Rectal smooth muscle tissue (tissue), 1 donor: ENCODE data around the gene SLC4A8.

Source experiments
- H3K27ac ChIP-seq: one replicate; pipeline ENCODE4 v1.7.0; 2013; ENCODE audit warnings: low read depth, low read length, inconsistent platforms
- H3K27me3 ChIP-seq: one replicate; pipeline ENCODE4 v1.7.0; 2013; ENCODE audit warnings: low read length; ENCODE audit not compliant: control insufficient read depth, insufficient read depth
- H3K36me3 ChIP-seq: one replicate; pipeline ENCODE4 v1.7.0; 2013; ENCODE audit warnings: low read length; ENCODE audit not compliant: control insufficient read depth, insufficient read depth
- H3K4me1 ChIP-seq: one replicate; pipeline ENCODE4 v1.7.0; 2013; ENCODE audit warnings: low read length; ENCODE audit not compliant: control insufficient read depth, insufficient read depth
- H3K4me3 ChIP-seq: one replicate; pipeline ENCODE4 v1.7.0; 2013; ENCODE audit warnings: low read length
- H3K9ac ChIP-seq: one replicate; pipeline ENCODE4 v1.7.0; 2013; ENCODE audit warnings: low read length

Gene SLC4A8

GRCh38 chr12:51528852-51529650, 104.4 kb downstream of the SLC4A8 start:
- Histone ChIP-seq H3K36me3 (no peaks in the 10 kb centered on the region), H3K9ac (no peak overlapping the region), H3K27ac (no peak overlapping the region), H3K27me3 (peaks cover 7% of the 10 kb centered on the region), H3K4me1 (no peaks in the 10 kb centered on the region), H3K4me3 (no peak overlapping the region)

DNA sequence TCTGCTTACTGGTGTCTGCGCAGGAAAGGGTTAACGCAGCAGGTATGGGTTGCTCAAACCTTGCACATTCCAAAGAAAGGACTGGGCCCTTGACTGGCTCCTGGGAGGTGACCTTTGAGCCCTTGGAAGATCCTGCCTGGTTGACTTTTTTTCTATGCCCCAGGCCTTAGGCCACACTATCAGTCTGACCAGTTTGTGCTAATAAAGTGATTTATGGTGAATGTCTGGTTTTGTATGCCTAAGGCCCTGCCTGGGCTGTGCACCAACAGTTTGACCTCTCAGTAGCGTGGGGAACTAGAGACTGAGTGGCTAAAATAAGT, 105.0 kb downstream of the SLC4A8 start:
- Histone ChIP-seq H3K4me3 (no peak overlapping the region), H3K27ac (no peak overlapping the region), H3K9ac (no peak overlapping the region), H3K36me3 (no peaks in the 10 kb centered on the region), H3K4me1 (no peaks in the 10 kb centered on the region), H3K27me3 (peaks cover 7% of the 10 kb centered on the region)

GRCh38 chr12:51530208-51530607, 105.6 kb downstream of the SLC4A8 start:
- Histone ChIP-seq H3K27ac (no peak overlapping the region), H3K4me1 (no peaks in the 10 kb centered on the region), H3K4me3 (no peak overlapping the region), H3K27me3 (peaks cover 7% of the 10 kb centered on the region), H3K36me3 (no peaks in the 10 kb centered on the region), H3K9ac (no peak overlapping the region)

DNA sequence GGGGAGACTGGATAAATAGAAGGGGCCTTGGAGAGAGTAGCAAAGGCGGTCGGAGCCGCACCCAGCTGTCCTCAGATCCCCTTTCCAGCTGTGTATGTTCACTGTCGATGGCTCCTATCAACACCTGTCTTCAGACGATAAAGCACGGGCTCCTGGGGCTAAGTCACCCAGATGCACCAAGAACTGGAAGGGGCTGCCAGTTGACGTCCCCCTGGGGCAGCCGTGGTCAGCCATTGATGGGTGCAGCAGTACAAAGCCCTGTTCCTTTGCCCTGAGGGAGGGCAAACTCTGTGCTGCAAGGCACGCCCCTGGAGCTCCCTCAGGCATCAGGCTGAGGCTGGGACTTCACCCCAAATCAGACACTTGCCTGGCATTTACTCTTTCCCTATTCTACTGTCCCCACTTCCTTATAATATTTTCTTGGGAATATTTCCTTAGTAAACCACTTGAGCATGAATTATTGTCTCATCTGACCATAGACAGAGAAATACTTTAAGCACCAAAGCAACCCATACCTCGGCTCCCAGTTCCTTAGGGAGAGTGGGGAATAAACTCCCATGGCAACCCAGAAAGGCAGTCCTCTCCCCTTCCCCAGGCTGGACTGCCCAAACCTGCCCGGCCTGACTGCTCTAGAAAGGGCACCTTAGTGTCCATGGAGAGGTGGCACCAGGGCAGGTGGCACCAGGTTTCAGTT, 106.8 kb downstream of the SLC4A8 start:
- Histone ChIP-seq H3K9ac (no peak overlapping the region), H3K27me3 (peaks cover 7% of the 10 kb centered on the region), H3K27ac (no peak overlapping the region), H3K4me1 (no peaks in the 10 kb centered on the region), H3K4me3 (no peak overlapping the region), H3K36me3 (no peaks in the 10 kb centered on the region)

GRCh38 chr12:51531978-51532497, 107.4 kb downstream of the SLC4A8 start:
- Histone ChIP-seq H3K4me3 (no peak overlapping the region), H3K27me3 (peaks cover 7% of the 10 kb centered on the region), H3K27ac (no peak overlapping the region), H3K9ac (no peak overlapping the region), H3K4me1 (no peaks in the 10 kb centered on the region), H3K36me3 (no peaks in the 10 kb centered on the region)

GRCh38 chr12:51533799-51534198, 109.2 kb downstream of the SLC4A8 start:
- H3K27ac ChIP-seq: no peak overlapping the region
- H3K9ac ChIP-seq: no peak overlapping the region
- H3K4me1 ChIP-seq: no peaks in the 10 kb centered on the region
- peaks cover 5% of the 10 kb centered on the region for H3K27me3 ChIP-seq
- no peak overlapping the region for H3K4me3 ChIP-seq
- H3K36me3 ChIP-seq: no peaks in the 10 kb centered on the region

GRCh38 chr12:51534216-51535074, 109.8 kb downstream of the SLC4A8 start:
- Histone ChIP-seq H3K9ac (no peak overlapping the region), H3K4me3 (no peak overlapping the region), H3K4me1 (no peaks in the 10 kb centered on the region), H3K36me3 (no peaks in the 10 kb centered on the region), H3K27ac (no peak overlapping the region), H3K27me3 (peaks cover 5% of the 10 kb centered on the region)

GRCh38 chr12:51536159-51536558, 111.5 kb downstream of the SLC4A8 start:
- H3K27me3 ChIP-seq: peaks cover 5% of the 10 kb centered on the region
- H3K36me3 ChIP-seq: no peaks in the 10 kb centered on the region
- no peak overlapping the region for H3K4me3 ChIP-seq
- no peak overlapping the region for H3K9ac ChIP-seq
- H3K4me1 ChIP-seq: no peaks in the 10 kb centered on the region
- H3K27ac ChIP-seq: no peak overlapping the region

DNA sequence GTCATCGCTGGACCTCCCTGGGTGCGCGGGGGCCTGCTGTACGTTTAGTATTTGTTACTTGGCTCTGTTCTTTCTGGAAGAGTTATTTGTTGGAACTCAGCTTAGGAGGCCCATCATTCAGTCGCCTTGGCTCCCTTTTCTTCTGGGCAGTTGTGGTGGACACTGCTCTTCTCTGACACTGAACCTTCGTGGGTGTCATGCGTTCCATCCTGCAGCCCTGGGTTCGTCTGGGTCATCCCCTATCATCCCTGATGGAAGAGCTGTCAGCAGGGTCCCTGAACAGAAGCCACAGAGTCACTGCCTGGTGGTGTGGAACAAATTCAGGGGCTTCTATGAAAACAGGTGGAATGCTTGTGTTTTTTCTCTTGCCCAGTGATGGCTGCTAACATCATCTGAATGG, 113.5 kb downstream of the SLC4A8 start:
- Histone ChIP-seq H3K9ac (no peak overlapping the region), H3K36me3 (no peaks in the 10 kb centered on the region), H3K4me3 (no peak overlapping the region), H3K27me3 (no peaks in the 10 kb centered on the region), H3K4me1 (no peaks in the 10 kb centered on the region), H3K27ac (no peak overlapping the region)

GRCh38 chr12:51538599-51538998, 114.0 kb downstream of the SLC4A8 start:
- H3K4me1 ChIP-seq: no peaks in the 10 kb centered on the region
- H3K36me3 ChIP-seq: no peaks in the 10 kb centered on the region
- no peak overlapping the region for H3K4me3 ChIP-seq
- no peaks in the 10 kb centered on the region for H3K27me3 ChIP-seq
- H3K27ac ChIP-seq: no peak overlapping the region
- H3K9ac ChIP-seq: no peak overlapping the region

DNA sequence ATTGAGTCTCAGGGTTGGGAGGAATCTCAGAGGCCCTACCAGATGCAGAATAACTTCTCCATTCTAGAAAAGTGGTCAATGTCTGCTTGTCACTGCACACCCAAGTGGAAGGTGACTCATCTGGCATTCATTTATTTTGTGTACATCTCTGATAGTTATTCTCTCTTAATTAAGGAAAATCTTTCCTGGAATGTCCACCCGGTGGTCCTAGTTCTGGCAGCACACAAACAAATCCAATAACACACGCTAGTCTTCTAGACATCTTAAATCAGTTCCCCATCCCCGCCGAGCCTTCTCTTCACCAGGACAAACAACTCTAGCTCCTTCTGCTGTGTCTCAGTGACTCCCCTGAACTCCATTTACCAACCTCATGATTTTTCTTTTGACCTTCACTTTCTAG, 116.4 kb downstream of the SLC4A8 start:
- Histone ChIP-seq H3K27ac (no peak overlapping the region), H3K4me1 (no peaks in the 10 kb centered on the region), H3K36me3 (no peaks in the 10 kb centered on the region), H3K27me3 (no peaks in the 10 kb centered on the region), H3K4me3 (no peak overlapping the region), H3K9ac (no peak overlapping the region)

DNA sequence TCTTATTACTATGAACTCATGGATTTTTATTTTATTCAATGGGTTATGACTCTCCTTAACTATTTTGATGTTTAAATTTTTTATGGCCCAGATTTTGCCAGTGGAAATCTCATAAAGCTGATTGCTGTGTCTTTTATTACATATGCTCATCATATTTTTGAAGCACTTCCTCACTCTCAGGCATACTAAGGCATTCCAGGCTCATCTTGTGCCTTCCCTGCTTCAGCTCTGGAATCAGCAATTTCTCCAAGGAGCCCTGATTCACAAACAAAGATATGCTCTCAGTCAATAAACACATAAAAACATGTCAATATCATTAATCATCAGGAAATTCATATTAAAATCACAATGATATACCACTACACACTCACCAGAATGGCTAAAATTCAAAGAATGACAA, 121.5 kb downstream of the SLC4A8 start:
- no peaks in the 10 kb centered on the region for H3K4me1 ChIP-seq
- no peaks in the 10 kb centered on the region for H3K36me3 ChIP-seq
- no peak overlapping the region for H3K9ac ChIP-seq
- H3K4me3 ChIP-seq: no peak overlapping the region
- no peaks in the 10 kb centered on the region for H3K27me3 ChIP-seq
- H3K27ac ChIP-seq: no peak overlapping the region
